ENCODE results near the gene PRR4.

The PRR4 gene

DNA sequence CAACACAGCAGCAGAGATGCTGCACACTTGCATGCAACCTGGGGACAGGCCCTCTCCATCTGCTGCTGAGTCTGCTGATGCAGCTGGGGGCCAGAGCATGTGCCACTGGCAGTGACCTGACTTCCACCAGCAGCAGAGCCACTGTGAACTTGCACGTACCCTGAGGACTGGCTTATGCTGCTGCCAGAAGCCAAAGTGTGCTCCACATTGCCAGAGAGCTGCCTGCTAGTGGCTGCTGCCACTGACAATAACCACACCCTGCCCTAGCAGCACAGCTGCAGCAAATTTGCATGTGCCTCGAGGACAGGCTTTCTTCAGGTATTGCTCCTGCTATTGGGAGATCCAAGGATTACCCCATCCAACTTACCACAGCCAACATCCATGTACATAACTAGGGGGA lies 4.5 kb upstream of the PRR4 start:
- intact Hi-C loops (cut with DNase I; ENCODE audit: low total_unique reads): no loop called here
- no peak for DNase-seq
- Histone ChIP-seq H3K27ac (no peak overlapping the region), H3K9me3 (peaks cover 0 to 19% (median 0%) of the 10 kb centered on the region in 3 donors), H3K36me3 (peaks cover 9 to 15% (median 14%) of the 10 kb centered on the region in 3 donors), H3K4me1 (peaks cover 0 to 9% (median 0%) of the 10 kb centered on the region in 4 donors), H3K4me3 (no peak overlapping the region), H3K27me3 (no peaks in the 10 kb centered on the region)
- TF ChIP-seq, protein P1, sequence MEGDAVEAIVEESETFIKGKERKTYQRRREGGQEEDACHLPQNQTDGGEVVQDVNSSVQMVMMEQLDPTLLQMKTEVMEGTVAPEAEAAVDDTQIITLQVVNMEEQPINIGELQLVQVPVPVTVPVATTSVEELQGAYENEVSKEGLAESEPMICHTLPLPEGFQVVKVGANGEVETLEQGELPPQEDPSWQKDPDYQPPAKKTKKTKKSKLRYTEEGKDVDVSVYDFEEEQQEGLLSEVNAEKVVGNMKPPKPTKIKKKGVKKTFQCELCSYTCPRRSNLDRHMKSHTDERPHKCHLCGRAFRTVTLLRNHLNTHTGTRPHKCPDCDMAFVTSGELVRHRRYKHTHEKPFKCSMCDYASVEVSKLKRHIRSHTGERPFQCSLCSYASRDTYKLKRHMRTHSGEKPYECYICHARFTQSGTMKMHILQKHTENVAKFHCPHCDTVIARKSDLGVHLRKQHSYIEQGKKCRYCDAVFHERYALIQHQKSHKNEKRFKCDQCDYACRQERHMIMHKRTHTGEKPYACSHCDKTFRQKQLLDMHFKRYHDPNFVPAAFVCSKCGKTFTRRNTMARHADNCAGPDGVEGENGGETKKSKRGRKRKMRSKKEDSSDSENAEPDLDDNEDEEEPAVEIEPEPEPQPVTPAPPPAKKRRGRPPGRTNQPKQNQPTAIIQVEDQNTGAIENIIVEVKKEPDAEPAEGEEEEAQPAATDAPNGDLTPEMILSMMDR (IDR thresholded peaks at IDR 0.05): no peak

DNA sequence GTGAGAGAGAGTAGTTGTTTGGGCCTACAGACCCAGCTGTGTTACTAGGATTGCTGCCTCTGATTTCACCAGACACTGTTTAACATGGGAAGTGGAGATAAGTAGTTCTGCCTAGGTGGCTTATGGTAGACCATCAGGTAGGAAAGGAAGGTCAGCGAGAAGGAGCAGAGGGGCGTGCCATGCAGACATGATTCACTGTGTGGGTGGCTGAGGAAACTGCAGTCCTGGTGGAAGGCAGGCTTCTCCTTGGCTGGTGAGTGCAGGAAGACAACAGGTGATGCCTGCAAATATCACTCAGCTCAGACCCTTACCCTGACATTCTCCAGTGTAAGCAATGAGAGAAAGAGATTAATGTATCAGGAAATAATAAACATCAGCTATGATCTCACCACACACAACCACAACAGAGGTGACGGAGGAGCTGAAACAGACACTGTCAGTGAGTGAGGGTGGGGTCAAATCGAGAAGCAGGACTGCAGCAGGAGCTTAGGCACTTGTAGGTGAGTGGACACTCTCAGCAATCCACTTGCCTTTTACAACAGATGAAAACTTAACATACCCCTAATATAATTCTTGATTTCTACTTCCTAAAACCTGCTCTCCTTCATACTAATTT lies 2.1 kb upstream of the PRR4 start:
- H3K27ac ChIP-seq: no peak overlapping the region
- TF ChIP-seq, protein P1 (IDR thresholded peaks at IDR 0.05): no peak
- intact Hi-C loops (cut with DNase I; ENCODE audit: low total_unique reads): no loop called here
- peaks cover 0 to 10% (median 0%) of the 10 kb centered on the region in 3 donors for H3K9me3 ChIP-seq
- DNase-seq: no peak
- H3K4me3 ChIP-seq: no peak overlapping the region
- peaks cover 10 to 12% (median 11%) of the 10 kb centered on the region in 3 donors for H3K36me3 ChIP-seq
- peaks cover 0 to 9% (median 0%) of the 10 kb centered on the region in 4 donors for H3K4me1 ChIP-seq
- H3K27me3 ChIP-seq: no peaks in the 10 kb centered on the region

DNA sequence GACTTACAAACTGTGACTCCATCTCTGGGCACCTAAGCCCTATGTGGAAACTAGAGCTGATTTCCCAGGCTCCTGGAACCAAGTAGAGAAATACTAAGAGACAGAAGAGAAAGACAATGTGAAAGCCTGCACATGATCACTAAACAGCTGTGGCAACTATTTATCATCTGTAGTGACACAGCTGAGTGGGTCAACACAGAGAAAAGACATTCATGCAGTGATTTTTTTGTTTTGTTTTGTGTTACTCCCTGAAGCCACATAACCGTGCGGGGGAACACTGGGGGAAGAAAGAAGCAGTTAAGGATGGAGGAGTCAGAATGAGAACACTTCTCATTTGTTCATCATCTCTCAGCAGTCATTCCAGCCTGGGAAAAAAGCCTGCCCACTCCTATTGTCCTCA lies 1.5 kb downstream of the PRR4 start:
- H3K36me3 ChIP-seq: peaks cover 4 to 18% (median 12%) of the 10 kb centered on the region in 3 donors
- peaks cover 0 to 9% (median 0%) of the 10 kb centered on the region in 4 donors for H3K4me1 ChIP-seq
- no peaks in the 10 kb centered on the region for H3K27me3 ChIP-seq
- no peak for DNase-seq
- TF ChIP-seq, protein P1 (IDR thresholded peaks at IDR 0.05): no peak
- H3K9me3 ChIP-seq: no peaks in the 10 kb centered on the region
- intact Hi-C loops (cut with DNase I; ENCODE audit: low total_unique reads): no loop called here
- H3K4me3 ChIP-seq: no peak overlapping the region
- H3K27ac ChIP-seq: no peak overlapping the region

DNA sequence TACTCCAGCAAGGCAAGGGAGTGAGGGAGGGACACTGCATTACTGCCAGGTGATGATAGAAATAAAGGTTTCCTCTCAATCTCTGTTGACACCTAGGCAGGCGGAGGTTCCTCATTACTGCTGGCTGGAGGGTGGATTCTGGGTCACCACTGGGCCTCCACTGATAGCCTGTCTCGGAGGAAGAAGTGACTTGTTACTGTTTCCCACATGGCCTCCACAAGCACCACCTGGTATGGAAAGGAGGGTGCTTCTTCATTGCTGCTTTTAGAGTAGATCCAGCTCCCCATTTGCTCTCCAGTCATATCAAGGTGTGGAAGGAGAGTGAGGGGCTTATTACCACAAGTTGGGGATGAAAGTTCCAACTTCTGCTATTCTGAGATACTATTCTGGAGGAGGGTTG lies 6.4 kb downstream of the PRR4 start:
- H3K4me3 ChIP-seq: no peak overlapping the region
- H3K4me1 ChIP-seq: no peaks in the 10 kb centered on the region
- TF ChIP-seq, protein P1 (IDR thresholded peaks at IDR 0.05): no peak
- peaks cover 4 to 20% (median 12%) of the 10 kb centered on the region in 3 donors for H3K36me3 ChIP-seq
- intact Hi-C loops (cut with DNase I; ENCODE audit: low total_unique reads): no loop called here
- H3K9me3 ChIP-seq: no peaks in the 10 kb centered on the region
- H3K27ac ChIP-seq: no peak overlapping the region
- DNase-seq: no peak
- no peaks in the 10 kb centered on the region for H3K27me3 ChIP-seq

DNA sequence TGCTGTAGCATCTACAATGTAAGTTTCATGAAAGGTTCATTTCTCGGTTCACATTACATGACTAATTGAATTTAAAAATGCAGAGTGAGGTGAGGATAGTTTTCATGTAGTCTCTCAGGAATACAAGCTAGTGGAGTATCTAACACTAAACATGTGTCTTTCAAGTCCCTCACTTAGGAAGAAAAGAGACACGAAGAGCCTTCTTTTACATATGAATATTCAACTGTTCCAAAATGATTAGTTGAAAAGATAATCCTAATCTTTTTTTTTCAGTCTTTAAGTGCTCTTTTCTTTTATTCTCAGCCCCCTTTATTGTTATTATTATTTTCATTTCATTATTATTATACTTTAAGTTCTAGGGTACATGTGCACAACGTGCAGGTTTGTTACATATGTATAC lies 10.8 kb downstream of the PRR4 start:
- intact Hi-C loops (cut with DNase I; ENCODE audit: low total_unique reads): no loop called here

More for the DNA sequence above, 10.8 kb downstream of the PRR4 start:
- no peak overlapping the region for H3K27ac ChIP-seq
- H3K36me3 ChIP-seq: peaks cover 0 to 16% (median 10%) of the 10 kb centered on the region in 3 donors
- no peak overlapping the region for H3K4me3 ChIP-seq
- H3K27me3 ChIP-seq: no peaks in the 10 kb centered on the region
- TF ChIP-seq, protein P1 (IDR thresholded peaks at IDR 0.05): no peak
- no peaks in the 10 kb centered on the region for H3K4me1 ChIP-seq
- no peak for DNase-seq
- H3K9me3 ChIP-seq: peaks cover 0 to 5% (median 0%) of the 10 kb centered on the region in 3 donors

Measured in tibial artery (tissue), 4 donors.